Smooth muscle cell (in vitro differentiated cells): ENCODE data around the gene N4BP2L2. TPM values are rescaled to one million over a fixed set of nuclear protein-coding genes. Genes with fewer than 3 reads are reported as not detected.

Experiments used
- DNase-seq: peaks from one replicate; lab custom pipeline; 2025; ENCODE audit not compliant: unreplicated experiment; lab: John Stamatoyannopoulos, UW
- H2AFZ ChIP-seq: fragments of 200-600 bp; sonication (generic); 2 replicates; pipeline ENCODE4 v1.6.0; 2016; ENCODE audit warnings: antibody characterized with exemption, low read depth, mild to moderate bottlenecking
- H3F3A ChIP-seq: fragments of 200-600 bp; sonication (generic); 2 replicates; pipeline ENCODE4 v1.6.0; 2017; ENCODE audit warnings: antibody characterized with exemption, low read depth
- H3K27ac ChIP-seq: fragments of 200-600 bp; sonication (generic); 2 replicates; pipeline ENCODE4 v1.5.1; 2016; ENCODE audit warnings: low read depth, mild to moderate bottlenecking
- H3K27me3 ChIP-seq: fragments of 200-600 bp; sonication (generic); 2 replicates; pipeline ENCODE4 v1.6.1; 2016; ENCODE audit warnings: low read depth, mild to moderate bottlenecking
- H3K36me3 ChIP-seq: fragments of 200-600 bp; sonication (generic); 2 replicates; pipeline ENCODE4 v1.5.1; 2016; ENCODE audit warnings: low read depth
- H3K4me1 ChIP-seq: fragments of 200-600 bp; sonication (generic); 2 replicates; pipeline ENCODE4 v1.5.1; 2016; ENCODE audit warnings: low read depth
- H3K4me2 ChIP-seq: fragments of 200-600 bp; sonication (generic); 2 replicates; pipeline ENCODE4 v1.6.0; 2016; ENCODE audit warnings: mild to moderate bottlenecking
- H3K4me3 ChIP-seq: fragments of 200-600 bp; sonication (generic); 2 replicates; pipeline ENCODE4 v1.5.1; 2016; ENCODE audit warnings: mild to moderate bottlenecking
- H3K79me2 ChIP-seq: fragments of 200-600 bp; sonication (generic); 2 replicates; pipeline ENCODE4 v1.6.0; 2016; ENCODE audit warnings: low read depth, mild to moderate bottlenecking
- H3K9ac ChIP-seq: fragments of 200-600 bp; sonication (generic); 2 replicates; pipeline ENCODE4 v1.6.0; 2016; ENCODE audit warnings: low read depth
- H3K9me3 ChIP-seq: fragments of 200-600 bp; sonication (generic); replicated peaks from 2 replicates; pipeline ENCODE4 v1.5.1; 2016; ENCODE audit warnings: low read depth
- H4K20me1 ChIP-seq: fragments of 200-600 bp; sonication (generic); 2 replicates; pipeline ENCODE4 v1.6.0; 2016; ENCODE audit warnings: low read depth
- CTCF ChIP-seq: fragments of 200-600 bp; sonication (generic); IDR thresholded peaks from 2 replicates; pipeline ENCODE4 v1.5.1; 2017; ENCODE audit warnings: borderline replicate concordance, mild to moderate bottlenecking, antibody characterized with exemption; ENCODE audit not compliant: insufficient read depth, poor library complexity, severe bottlenecking
- WGBS: methylation state at CpG from one replicate; pipeline ENCODE4 v1.1.7; 2016; ENCODE audit warnings: low lambda C conversion rate; 5-methylcytosine and 5-hydroxymethylcytosine counted together
- polyA plus RNA-seq: library from polyadenylated mRNA; unstranded; fragments of >200 nt; fragmentation: Nextera tagmentation; extraction: Ambion mirVana; gene quantifications from 2 replicates; pipeline ENCODE4 v1.2.1, GENCODE V29; 2016
- total RNA-seq: library from RNA; depleted of rRNA; stranded (reverse); fragments of >200 nt; gene quantifications from 2 replicates; pipeline ENCODE4 v1.2.3, GENCODE V29; 2014

Gene N4BP2L2
- total and polyA plus RNA-seq, 2 experiments from 2014 or later, result 51.3 to 96.0 TPM

GRCh38 chr13:32390048-32390447 is 148.5 kb downstream of the N4BP2L2 start:
- no peak overlapping the region for H3K4me3 ChIP-seq

GRCh38 chr13:32385410-32385809 is 153.2 kb downstream of the N4BP2L2 start:
- Histone ChIP-seq H3K4me3 (no peak overlapping the region), H3K4me2 (no peak overlapping the region), H4K20me1 (no peaks in the 10 kb centered on the region), H3K4me1 (no peaks in the 10 kb centered on the region), H3K79me2 (no peaks in the 10 kb centered on the region), H3K36me3 (no peaks in the 10 kb centered on the region), H2AFZ (no peak overlapping the region), H3K27ac (no peak overlapping the region), H3F3A (no peaks in the 10 kb centered on the region), H3K9ac (no peak overlapping the region), H3K27me3 (no peaks in the 10 kb centered on the region), H3K9me3 (no peaks in the 10 kb centered on the region)
- DNase-seq, result no peak
- no peak for TF ChIP-seq CTCF

More at GRCh38 chr13:32390048-32390447, 148.5 kb downstream of the N4BP2L2 start:
- WGBS, result 75% methylated on average over 4 of the region's 4 CpGs
- no peak overlapping the region for H3K27ac ChIP-seq
- H2AFZ ChIP-seq, result no peak overlapping the region
- DNase-seq, result no peak
- H4K20me1 ChIP-seq, result no peaks in the 10 kb centered on the region
- H3K9me3 ChIP-seq, result no peaks in the 10 kb centered on the region
- H3K4me2 ChIP-seq, result no peak overlapping the region
- no peak for TF ChIP-seq CTCF
- H3F3A ChIP-seq, result no peaks in the 10 kb centered on the region
- no peaks in the 10 kb centered on the region for H3K36me3 ChIP-seq
- no peaks in the 10 kb centered on the region for H3K27me3 ChIP-seq
- H3K4me1 ChIP-seq, result no peaks in the 10 kb centered on the region
- H3K79me2 ChIP-seq, result no peaks in the 10 kb centered on the region
- H3K9ac ChIP-seq, result no peak overlapping the region

- no peak overlapping the region for H3K4me3 ChIP-seq
- H3K27me3 ChIP-seq, result no peaks in the 10 kb centered on the region
- no peak overlapping the region for H3K27ac ChIP-seq
- WGBS, result 87% methylated on average over 2 of the region's 2 CpGs
- no peak overlapping the region for H3K9ac ChIP-seq
- no peak overlapping the region for H2AFZ ChIP-seq
- H3K36me3 ChIP-seq, result no peaks in the 10 kb centered on the region
- DNase-seq, result no peak
- H3K4me2 ChIP-seq, result no peak overlapping the region
- no peak for TF ChIP-seq CTCF
- H3F3A ChIP-seq, result no peaks in the 10 kb centered on the region
- H3K4me1 ChIP-seq, result no peaks in the 10 kb centered on the region
- H3K79me2 ChIP-seq, result no peaks in the 10 kb centered on the region
- no peaks in the 10 kb centered on the region for H4K20me1 ChIP-seq
- H3K9me3 ChIP-seq, result no peaks in the 10 kb centered on the region
Observed at GRCh38 chr13:32384702-32385101, 153.9 kb downstream of the N4BP2L2 start.

GRCh38 chr13:32383836-32384618 is 154.6 kb downstream of the N4BP2L2 start:
- 89% methylated on average over 5 of the region's 5 CpGs for WGBS

More at GRCh38 chr13:32383836-32384618, 154.6 kb downstream of the N4BP2L2 start:
- Histone ChIP-seq H3F3A (no peaks in the 10 kb centered on the region), H3K4me2 (no peak overlapping the region), H4K20me1 (no peaks in the 10 kb centered on the region), H3K27ac (no peak overlapping the region), H3K9me3 (no peaks in the 10 kb centered on the region), H3K27me3 (no peaks in the 10 kb centered on the region), H2AFZ (no peak overlapping the region), H3K9ac (no peak overlapping the region), H3K4me3 (no peak overlapping the region), H3K4me1 (no peaks in the 10 kb centered on the region), H3K36me3 (no peaks in the 10 kb centered on the region), H3K79me2 (no peaks in the 10 kb centered on the region)
- TF ChIP-seq CTCF, result no peak
- no peak for DNase-seq
